ENCODE data around the gene MSLN. TPM values are rescaled to one million over a fixed set of nuclear protein-coding genes. Genes with fewer than 3 reads are reported as not detected.

MSLN gene
- total and polyA plus RNA-seq, 4 experiments from 2014 or later = not detected

DNA sequence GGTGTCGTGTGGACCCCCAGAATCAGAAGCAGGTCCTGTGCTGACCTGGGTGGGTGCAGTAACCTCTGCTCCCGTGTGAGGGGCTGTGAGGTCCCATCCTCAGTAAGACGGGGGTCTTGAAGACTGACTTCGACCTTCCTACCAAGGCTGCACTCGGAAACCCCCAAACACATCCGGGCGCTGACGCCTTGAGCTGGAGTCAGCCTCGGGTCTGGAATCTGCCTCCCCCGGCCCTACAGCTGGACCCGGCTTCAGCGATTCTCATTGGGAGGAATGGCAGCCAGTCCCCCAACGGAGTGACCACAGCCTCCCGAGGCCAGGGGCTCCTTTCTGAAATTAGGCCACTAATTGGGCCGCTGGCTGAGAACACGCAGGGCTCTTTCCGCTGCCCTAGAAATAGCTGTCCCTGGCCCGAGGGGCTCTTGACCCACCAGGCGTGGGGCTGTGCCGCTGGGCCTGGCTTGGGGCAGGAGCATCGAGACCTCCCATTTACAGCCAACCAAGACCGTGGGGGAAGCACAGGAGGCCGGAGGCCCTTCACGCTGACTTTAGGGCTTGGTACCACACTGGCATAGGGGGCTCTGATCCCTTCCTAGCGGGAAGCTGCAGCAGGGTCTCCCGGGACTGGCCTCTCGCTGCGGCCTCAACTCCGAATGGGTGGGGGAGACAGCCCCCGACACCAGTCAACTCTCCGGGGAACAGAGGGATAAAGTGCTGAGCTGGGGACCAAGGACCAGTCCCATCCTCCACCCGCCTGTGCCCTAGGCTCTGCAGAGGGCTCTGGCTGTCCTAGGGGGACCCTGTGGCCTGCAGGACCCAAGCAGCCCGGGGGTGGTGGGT lies 42.6 kb downstream of the MSLN start:
- H3K27ac Mint-ChIP-seq = no peak overlapping the region
- H3K9me3 Mint-ChIP-seq = peaks cover 0 to 5% (median 0%) of the 10 kb centered on the region in 8 donors
- H3K27me3 Mint-ChIP-seq = peaks cover 0 to 6% of the 10 kb centered on the region in 2 donors
- H3K36me3 ChIP-seq (ENCODE audit: insufficient read depth, low read length) = no peaks in the 10 kb centered on the region
- no peak overlapping the region for H3K4me3 ChIP-seq (ENCODE audit: low read length in 2 of 2)
- peaks cover 2 to 8% (median 5%) of the 10 kb centered on the region in 4 donors for H3K4me1 Mint-ChIP-seq
- CTCF ChIA-PET (ENCODE audit: partially characterized antibody) = interaction anchor here (0.9 kb wide), 1 partner anchor 17 kb away, joined by 4 read pairs; no protein-coding TSS in a partner anchor
- no peak for DNase-seq
- peaks cover 4% of the 10 kb centered on the region for H3K27me3 ChIP-seq (ENCODE audit: insufficient read depth, low read length)
- POLR2A ChIA-PET (ENCODE audit: partially characterized antibody) = no interaction called here
- no peaks in the 10 kb centered on the region for H3K9me3 ChIP-seq (ENCODE audit: control insufficient read depth in 1 of 2, low read length in 2 of 2)
- peaks cover 3% of the 10 kb centered on the region for H3K4me1 ChIP-seq (ENCODE audit: insufficient read depth, low read length)
- no peaks in the 10 kb centered on the region for H3K36me3 Mint-ChIP-seq
- H3K27ac ChIP-seq (ENCODE audit: low read depth, low read length) = no peak overlapping the region
- no peak overlapping the region for H3K4me3 Mint-ChIP-seq
- intact Hi-C loops (cut with micrococcal nuclease) = no loop called here

DNA sequence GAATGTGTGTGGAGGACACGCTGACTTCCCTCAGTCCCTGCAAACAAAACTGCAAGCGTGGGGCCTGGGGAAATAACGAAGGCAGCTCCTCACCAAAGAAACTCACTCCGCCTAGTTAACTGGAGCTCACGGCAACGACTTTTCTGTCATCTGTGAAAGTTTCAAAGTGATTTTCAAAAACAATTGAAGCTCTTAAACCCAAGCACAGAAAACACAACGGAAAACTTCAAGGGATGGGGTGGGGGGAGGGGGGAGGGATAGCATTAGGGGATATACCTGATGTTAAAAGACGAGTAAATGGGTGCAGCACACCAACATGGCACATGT lies 43.2 kb downstream of the MSLN start:
- no peak overlapping the region for H3K27ac Mint-ChIP-seq
- CTCF ChIA-PET (ENCODE audit: partially characterized antibody) = interaction anchor here (0.9 kb wide), 1 partner anchor 18 kb away, joined by 4 read pairs; no protein-coding TSS in a partner anchor
- no peak for DNase-seq
- H3K27ac ChIP-seq (ENCODE audit: low read depth, low read length) = no peak overlapping the region
- no peaks in the 10 kb centered on the region for H3K36me3 ChIP-seq (ENCODE audit: insufficient read depth, low read length)
- no peaks in the 10 kb centered on the region for H3K9me3 ChIP-seq (ENCODE audit: control insufficient read depth in 1 of 2, low read length in 2 of 2)
- POLR2A ChIA-PET (ENCODE audit: partially characterized antibody) = no interaction called here
- H3K27me3 Mint-ChIP-seq = peaks cover 0 to 6% of the 10 kb centered on the region in 2 donors
- intact Hi-C loops (cut with micrococcal nuclease) = no loop called here
- H3K27me3 ChIP-seq (ENCODE audit: insufficient read depth, low read length) = peaks cover 4% of the 10 kb centered on the region
- H3K9me3 Mint-ChIP-seq = peaks cover 0 to 5% (median 0%) of the 10 kb centered on the region in 8 donors
- no peaks in the 10 kb centered on the region for H3K36me3 Mint-ChIP-seq
- no peak overlapping the region for H3K4me3 Mint-ChIP-seq
- peaks cover 5 to 13% (median 7%) of the 10 kb centered on the region in 4 donors for H3K4me1 Mint-ChIP-seq
- no peak overlapping the region for H3K4me3 ChIP-seq (ENCODE audit: low read length in 2 of 2)
- H3K4me1 ChIP-seq (ENCODE audit: insufficient read depth, low read length) = peaks cover 9% of the 10 kb centered on the region

DNA sequence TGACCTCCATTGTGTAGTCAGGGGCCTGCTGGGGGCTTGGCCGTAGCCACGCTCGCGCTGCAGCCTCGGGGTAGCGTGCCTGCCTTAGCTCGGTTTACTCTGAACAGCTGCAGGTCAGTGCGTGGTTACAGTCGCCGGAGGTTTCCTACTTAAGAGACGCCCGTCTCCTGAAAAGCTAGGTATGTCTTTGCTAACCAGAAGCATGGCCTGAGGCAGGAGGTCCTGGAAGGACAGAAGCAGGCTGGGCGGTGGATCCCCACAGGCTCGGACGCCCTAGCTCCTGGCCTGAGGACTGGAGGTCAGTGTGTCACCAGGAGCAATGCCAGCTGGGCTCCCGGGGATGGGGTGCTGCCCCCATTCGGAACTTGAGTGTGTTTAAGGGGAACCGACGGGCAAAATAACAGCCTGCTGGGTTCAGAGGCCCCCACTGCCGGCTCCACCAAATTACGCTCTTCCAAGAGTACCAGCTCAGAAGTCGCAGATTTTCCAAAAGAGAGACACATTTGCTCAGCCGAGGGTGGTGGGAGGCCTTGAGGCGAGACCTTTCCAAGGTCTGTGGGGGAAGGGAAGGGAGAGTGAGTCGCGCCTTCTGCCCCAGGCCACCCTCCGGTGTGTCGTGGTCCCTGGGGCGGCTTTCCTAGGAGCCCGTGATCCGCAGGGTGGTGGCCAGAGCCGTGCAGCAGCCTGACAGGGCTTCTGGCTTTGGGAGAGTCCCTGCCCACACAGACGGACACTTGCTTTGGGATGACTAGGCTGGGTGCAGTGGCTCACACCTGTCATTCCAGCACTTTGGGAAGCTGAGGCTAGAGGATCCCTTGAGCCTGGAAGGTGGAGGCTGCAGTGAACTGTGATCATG lies 43.9 kb downstream of the MSLN start:
- intact Hi-C loops (cut with micrococcal nuclease) = no loop called here
- H3K9me3 Mint-ChIP-seq = peaks cover 0 to 6% (median 0%) of the 10 kb centered on the region in 8 donors
- POLR2A ChIA-PET (ENCODE audit: partially characterized antibody) = interaction anchor here (3.7 kb wide), 1 partner anchor 16 kb away, joined by 14 read pairs; the partner anchor contains the start of genes CHTF18 and RPUSD1
- Histone ChIP-seq H3K4me3 (ENCODE audit: low read length in 2 of 2) (no peak overlapping the region), H3K27me3 (ENCODE audit: insufficient read depth, low read length) (peaks cover 4% of the 10 kb centered on the region), H3K4me1 (ENCODE audit: insufficient read depth, low read length) (peaks cover 10% of the 10 kb centered on the region), H3K36me3 (ENCODE audit: insufficient read depth, low read length) (no peaks in the 10 kb centered on the region), H3K9me3 (ENCODE audit: control insufficient read depth in 1 of 2, low read length in 2 of 2) (no peaks in the 10 kb centered on the region), H3K27ac (ENCODE audit: low read depth, low read length) (no peak overlapping the region)
- H3K4me3 Mint-ChIP-seq = peak overlapping the region in 2 of 8 donors; percentile 9 to 71
- peaks cover 0 to 6% of the 10 kb centered on the region in 2 donors for H3K27me3 Mint-ChIP-seq
- no peaks in the 10 kb centered on the region for H3K36me3 Mint-ChIP-seq
- DNase-seq = no peak
- peaks cover 5 to 18% (median 7%) of the 10 kb centered on the region in 4 donors for H3K4me1 Mint-ChIP-seq
- H3K27ac Mint-ChIP-seq = no peak overlapping the region
- CTCF ChIA-PET (ENCODE audit: partially characterized antibody) = interaction anchor here (0.9 kb wide), 1 partner anchor 19 kb away, joined by 4 read pairs; no protein-coding TSS in a partner anchor

DNA sequence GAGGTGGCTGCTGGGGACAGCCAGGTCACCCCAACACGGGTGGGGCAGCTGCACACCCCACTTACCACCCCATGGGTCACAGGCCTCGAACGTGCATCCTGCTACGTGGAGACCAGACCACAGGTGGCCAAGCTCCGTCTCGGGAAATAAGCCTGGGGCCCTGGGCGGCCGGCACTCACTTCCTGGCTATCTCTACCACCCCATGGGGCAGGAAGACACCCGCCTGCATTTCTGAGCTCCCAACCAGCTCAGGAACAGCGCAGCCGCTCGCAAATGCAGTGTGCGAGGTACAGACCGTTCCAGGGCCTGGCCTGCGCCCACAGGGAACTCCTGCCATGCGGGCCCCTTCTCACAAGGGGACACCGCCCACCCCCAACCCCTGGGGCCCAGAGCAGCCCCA lies 44.9 kb downstream of the MSLN start:
- POLR2A ChIA-PET (ENCODE audit: partially characterized antibody) = interaction anchor here (3.7 kb wide), 1 partner anchor 17 kb away, joined by 14 read pairs; the partner anchor contains the start of genes CHTF18 and RPUSD1
- Histone ChIP-seq H3K4me3 (ENCODE audit: low read length in 2 of 2) (no peak overlapping the region), H3K9me3 (ENCODE audit: control insufficient read depth in 1 of 2, low read length in 2 of 2) (no peaks in the 10 kb centered on the region), H3K4me1 (ENCODE audit: insufficient read depth, low read length) (peaks cover 10% of the 10 kb centered on the region), H3K36me3 (ENCODE audit: insufficient read depth, low read length) (no peaks in the 10 kb centered on the region), H3K27ac (ENCODE audit: low read depth, low read length) (no peak overlapping the region), H3K27me3 (ENCODE audit: insufficient read depth, low read length) (peaks cover 4% of the 10 kb centered on the region)
- Mint-ChIP-seq H3K27ac (no peak overlapping the region), H3K27me3 (peaks cover 0 to 7% of the 10 kb centered on the region in 2 donors), H3K4me3 (no peak overlapping the region), H3K36me3 (no peaks in the 10 kb centered on the region), H3K9me3 (peaks cover 0 to 8% (median 0%) of the 10 kb centered on the region in 8 donors), H3K4me1 (peaks cover 5 to 18% (median 7%) of the 10 kb centered on the region in 4 donors)
- intact Hi-C loops (cut with micrococcal nuclease) = no loop called here
- no peak for DNase-seq
- CTCF ChIA-PET (ENCODE audit: partially characterized antibody) = no interaction called here

DNA sequence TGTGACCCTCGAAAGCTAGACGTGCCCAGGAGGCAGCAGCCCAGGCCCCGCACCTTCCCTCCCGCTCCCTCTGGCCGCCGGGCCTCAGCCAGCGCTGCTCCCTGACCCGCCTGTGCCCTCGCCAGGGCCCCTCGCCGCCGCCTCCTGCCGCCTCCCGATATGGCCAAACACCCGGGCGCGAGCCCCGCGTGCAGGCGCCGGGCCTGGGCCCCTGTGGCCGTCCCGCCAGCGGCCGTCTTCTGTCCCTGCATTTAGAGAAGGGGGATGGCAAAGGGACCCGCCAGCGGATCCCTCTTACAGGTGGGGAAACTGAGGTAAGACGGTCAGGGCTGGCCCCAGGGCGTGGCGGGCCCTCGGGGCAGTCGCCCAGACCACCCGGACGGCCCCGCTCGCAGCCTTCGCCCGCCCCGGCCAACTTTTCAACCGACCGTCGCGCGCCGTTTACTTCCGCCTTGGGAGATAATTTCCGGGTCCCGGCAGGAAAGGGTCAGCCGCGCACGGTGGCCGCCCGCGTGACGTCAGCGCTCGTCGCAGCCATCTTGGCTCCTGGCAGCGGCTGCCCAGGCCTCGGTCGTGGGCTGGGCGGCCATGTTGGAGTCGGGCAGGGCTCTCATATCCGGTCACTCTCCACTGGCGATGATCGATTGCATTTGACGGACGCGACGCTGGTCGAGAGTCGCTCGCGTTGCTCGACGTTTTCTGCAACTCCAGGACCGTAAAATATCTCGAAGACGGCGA lies 47.0 kb downstream of the MSLN start:
- H3K9me3 ChIP-seq (ENCODE audit: control insufficient read depth in 1 of 2, low read length in 2 of 2) = no peaks in the 10 kb centered on the region
- H3K4me1 Mint-ChIP-seq = peaks cover 5 to 18% (median 7%) of the 10 kb centered on the region in 4 donors
- H3K36me3 ChIP-seq (ENCODE audit: insufficient read depth, low read length) = no peaks in the 10 kb centered on the region
- H3K27ac Mint-ChIP-seq = peak overlapping the region; percentile 89 to 99 (median 96)
- H3K9me3 Mint-ChIP-seq = peaks cover 0 to 8% (median 0%) of the 10 kb centered on the region in 8 donors
- H3K36me3 Mint-ChIP-seq = no peaks in the 10 kb centered on the region
- H3K4me3 ChIP-seq (ENCODE audit: low read length in 2 of 2) = peak overlapping the region; percentile 78 to 91
- H3K4me1 ChIP-seq (ENCODE audit: insufficient read depth, low read length) = peaks cover 10% of the 10 kb centered on the region
- no peaks in the 10 kb centered on the region for H3K27me3 ChIP-seq (ENCODE audit: insufficient read depth, low read length)
- H3K27ac ChIP-seq (ENCODE audit: low read depth, low read length) = peak overlapping the region; percentile 80
- peak overlapping the region; percentile 93 to 96 (median 95) for H3K4me3 Mint-ChIP-seq
- intact Hi-C loops (cut with micrococcal nuclease) = loop anchor here (1.0 kb wide), 1 partner anchor 19 kb away; the partner anchor contains the start of genes CHTF18 and RPUSD1
- ChIA-PET CTCF (ENCODE audit: partially characterized antibody) (interaction anchor here (0.8 kb wide), 1 partner anchor 381 kb away, joined by 3 read pairs; no protein-coding TSS in a partner anchor), POLR2A (ENCODE audit: partially characterized antibody) (interaction anchor here (0.8 to 3.7 kb wide), 5 partner anchors 19 to 195 kb away, joined by 3 to 14 read pairs (median 4); partner anchors contain the start of genes CHTF18, RPUSD1 and SOX8)
- peaks cover 6 to 10% of the 10 kb centered on the region in 2 donors for H3K27me3 Mint-ChIP-seq
- DNase-seq = peak; percentile 72 to 79 (median 76)

DNA sequence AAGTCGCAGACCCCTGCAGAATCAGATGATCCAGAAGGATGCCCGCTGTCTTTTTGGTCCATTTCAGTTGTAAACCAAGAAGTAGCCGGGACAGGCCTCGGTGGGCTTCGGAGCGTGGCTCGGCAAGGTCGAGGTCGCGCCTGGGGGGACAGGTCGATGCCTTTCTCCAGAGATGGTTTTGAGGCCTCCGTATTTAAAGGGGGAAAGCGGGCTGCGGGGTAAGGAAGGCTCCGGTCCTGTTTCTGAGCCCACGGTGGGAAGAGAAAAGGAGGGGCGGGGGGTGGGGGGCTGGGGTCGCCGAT lies 47.5 kb downstream of the MSLN start:
- H3K36me3 Mint-ChIP-seq = no peaks in the 10 kb centered on the region
- no peaks in the 10 kb centered on the region for H3K9me3 ChIP-seq (ENCODE audit: control insufficient read depth in 1 of 2, low read length in 2 of 2)
- peaks cover 10 to 14% of the 10 kb centered on the region in 2 donors for H3K27me3 Mint-ChIP-seq
- no peak for DNase-seq
- peaks cover 0 to 8% (median 0%) of the 10 kb centered on the region in 8 donors for H3K9me3 Mint-ChIP-seq
- H3K4me3 Mint-ChIP-seq = peak overlapping the region; percentile 93 to 96 (median 95)
- H3K27me3 ChIP-seq (ENCODE audit: insufficient read depth, low read length) = no peaks in the 10 kb centered on the region
- peaks cover 6 to 20% (median 8%) of the 10 kb centered on the region in 4 donors for H3K4me1 Mint-ChIP-seq
- peaks cover 10% of the 10 kb centered on the region for H3K4me1 ChIP-seq (ENCODE audit: insufficient read depth, low read length)
- ChIA-PET CTCF (ENCODE audit: partially characterized antibody) (no interaction called here), POLR2A (ENCODE audit: partially characterized antibody) (interaction anchor here (3.7 kb wide), 1 partner anchor 20 kb away, joined by 14 read pairs; the partner anchor contains the start of genes CHTF18 and RPUSD1)
- peak overlapping the region; percentile 89 to 99 (median 96) for H3K27ac Mint-ChIP-seq
- no peaks in the 10 kb centered on the region for H3K36me3 ChIP-seq (ENCODE audit: insufficient read depth, low read length)
- intact Hi-C loops (cut with micrococcal nuclease) = no loop called here
- peak overlapping the region; percentile 78 to 91 for H3K4me3 ChIP-seq (ENCODE audit: low read length in 2 of 2)
- H3K27ac ChIP-seq (ENCODE audit: low read depth, low read length) = peak overlapping the region; percentile 80

All from CD4-positive, alpha-beta memory T cell (primary cell).